Activated T-helper 1 cell treated with Interleukin-2 at 50 U/mL for 16 hours (primary cell): ENCODE data around the gene ZNF621.

ENCODE experiments used
- DNase-seq: peaks from one replicate; pipeline ENCODE4 v3.0.0-alpha.2; 2020; ENCODE audit warnings: low read depth

The ZNF621 gene

GRCh38 chr3:40524568-40525285 lies at the start of gene ZNF621:
Gene ZNF621 (plus strand): TSS chr3:40524960. CDS start chr3:40525841, 881 bp downstream.
- peak; percentile 75 for DNase-seq

GRCh38 chr3:40476478-40477470 lies 48.0 kb upstream of the ZNF621 start, which contains the start of gene ZNF619:
Gene ZNF619 (plus strand): TSS chr3:40477122. CDS start chr3:40477980, 858 bp downstream.
- peak; percentile 23 for DNase-seq

GRCh38 chr3:40477666-40478065 lies 47.1 kb upstream of the ZNF621 start:
- no peak for DNase-seq

GRCh38 chr3:40487172-40487571 lies 37.6 kb upstream of the ZNF621 start:
- DNase-seq: no peak

GRCh38 chr3:40490916-40491315 lies 33.8 kb upstream of the ZNF621 start:
- DNase-seq: no peak

GRCh38 chr3:40494698-40495097 lies 30.1 kb upstream of the ZNF621 start:
- no peak for DNase-seq

- DNase-seq: no peak
Measured at GRCh38 chr3:40497288-40497687, 27.5 kb upstream of the ZNF621 start.

GRCh38 chr3:40499952-40500351 lies 24.8 kb upstream of the ZNF621 start:
- no peak for DNase-seq

- no peak for DNase-seq
Measured at GRCh38 chr3:40502034-40502433, 22.7 kb upstream of the ZNF621 start.

- DNase-seq: no peak
Measured at GRCh38 chr3:40504636-40505430, 19.9 kb upstream of the ZNF621 start.

- DNase-seq: peak; percentile 33
Measured at GRCh38 chr3:40505599-40506462, 18.9 kb upstream of the ZNF621 start, which contains the start of gene ZNF620. Gene ZNF620 (plus strand): TSS chr3:40506039. CDS start chr3:40506353, 314 bp downstream.

- DNase-seq: no peak
Measured at GRCh38 chr3:40511031-40511718, 13.6 kb upstream of the ZNF621 start.

GRCh38 chr3:40516201-40516600 lies 8.6 kb upstream of the ZNF621 start:
- DNase-seq: no peak

GRCh38 chr3:40518067-40518466 lies 6.7 kb upstream of the ZNF621 start:
- DNase-seq: no peak

- DNase-seq: no peak
Measured at GRCh38 chr3:40518848-40519247, 5.9 kb upstream of the ZNF621 start.

GRCh38 chr3:40521254-40521653 lies 3.5 kb upstream of the ZNF621 start:
- DNase-seq: no peak

- no peak for DNase-seq
Measured at GRCh38 chr3:40523781-40524180, 979 bp upstream of the ZNF621 start.

- no peak for DNase-seq
Measured at GRCh38 chr3:40524222-40524567, 565 bp upstream of the ZNF621 start.

- no peak for DNase-seq
Measured at GRCh38 chr3:40528426-40528825, 3.7 kb downstream of the ZNF621 start.

GRCh38 chr3:40532252-40532651 lies 7.5 kb downstream of the ZNF621 start:
- no peak for DNase-seq
